HEK293 (cell line): Measurements from ENCODE around the gene KLHDC10.
A peak's percentile ranks its signal among the peaks of the same experiment; 100 is the strongest.

Source experiments
- CTCF ChIA-PET: fragments of 350-600 bp; formaldehyde crosslinking; extraction: SDS; loops from one replicate; lab custom pipeline; 2021; ENCODE audit warnings: antibody characterized with exemption; lab: Yijun Ruan, JAX
- POLR2A ChIA-PET: fragments of 300-600 bp; formaldehyde crosslinking; extraction: SDS; loops from one replicate; lab custom pipeline; 2020; ENCODE audit warnings: antibody characterized with exemption, inconsistent platforms; lab: Yijun Ruan, JAX
- H3K27ac ChIP-seq: fragments of 200-500 bp; sonication (Bioruptor generic); 2 replicates; pipeline ENCODE4 v1.5.1; 2014; ENCODE audit warnings: low read depth, low read length, control low read depth, inconsistent platforms; ENCODE audit errors: extremely low read depth
- H3K36me3 ChIP-seq, 2 experiments: fragments of 200-500 bp in 1 of 2; sonication (Bioruptor generic) in 1 of 2; 1 replicate in 1 of 2; 2 replicates in 1 of 2; pipeline ENCODE4 v1.5.1; 2014 to 2017; ENCODE audit warnings: inconsistent platforms in 2 of 2, low read length in 2 of 2; ENCODE audit not compliant: control insufficient read depth in 2 of 2, insufficient read depth in 1 of 2
- H3K4me1 ChIP-seq: fragments of 200-500 bp; sonication (Bioruptor generic); 2 replicates; pipeline ENCODE4 v1.5.1; 2014; ENCODE audit warnings: mild to moderate bottlenecking, low read length, inconsistent platforms; ENCODE audit not compliant: control insufficient read depth, insufficient read depth
- H3K4me3 ChIP-seq: 2 replicates; pipeline ENCODE4 v1.5.1; 2011; ENCODE audit warnings: low read depth, mild to moderate bottlenecking, control low read depth, low read length, moderate library complexity
- H3K9me3 ChIP-seq: fragments of 200-500 bp; sonication (Bioruptor generic); 2 replicates; pipeline ENCODE4 v1.5.1; 2014; ENCODE audit warnings: low read depth, low read length, inconsistent platforms; ENCODE audit not compliant: control insufficient read depth, insufficient read depth
- FEZF1 ChIP-seq: fragments of 450-650 bp; formaldehyde crosslinking; IDR thresholded peaks from 2 replicates; pipeline ENCODE4 v1.5.1; 2016; ENCODE audit warnings: missing biosample characterization, missing genetic modification characterization
- GLIS1 ChIP-seq: fragments of 450-650 bp; formaldehyde crosslinking; IDR thresholded peaks from 2 replicates; pipeline ENCODE4 v1.5.1; 2016; ENCODE audit warnings: missing biosample characterization, missing genetic modification characterization
- GLIS2 ChIP-seq: fragments of 450-650 bp; formaldehyde crosslinking; IDR thresholded peaks from 2 replicates; pipeline ENCODE4 v1.5.1; 2016; ENCODE audit warnings: missing biosample characterization, missing genetic modification characterization
- IKZF3 ChIP-seq: fragments of 450-650 bp; IDR thresholded peaks from 2 replicates; pipeline ENCODE4 v1.5.0; 2018; ENCODE audit warnings: missing biosample characterization, mild to moderate bottlenecking, missing genetic modification characterization, moderate library complexity
- KLF10 ChIP-seq: fragments of 450-650 bp; IDR thresholded peaks from 2 replicates; pipeline ENCODE4 v1.5.1; 2018; ENCODE audit warnings: missing biosample characterization, mild to moderate bottlenecking, missing genetic modification characterization
- MEIS1 ChIP-seq: sonication (generic); formaldehyde crosslinking; IDR thresholded peaks from 2 replicates; pipeline ENCODE4 v1.8.1; 2022; ENCODE audit warnings: missing genetic modification reagents, mild to moderate bottlenecking, borderline replicate concordance
- TCF7L2 ChIP-seq: IDR thresholded peaks from 2 replicates; pipeline ENCODE4 v1.6.1; 2011; ENCODE audit warnings: low read depth, mild to moderate bottlenecking, inconsistent platforms, low read length, moderate library complexity, borderline replicate concordance
- WT1 ChIP-seq: fragments of 450-650 bp; formaldehyde crosslinking; IDR thresholded peaks from 2 replicates; pipeline ENCODE4 v1.5.1; 2016; ENCODE audit warnings: missing biosample characterization, missing genetic modification characterization
- ZNF354C ChIP-seq: fragments of 450-650 bp; formaldehyde crosslinking; IDR thresholded peaks from 2 replicates; pipeline ENCODE4 v1.5.1; 2016; ENCODE audit warnings: missing biosample characterization, missing genetic modification characterization, low read depth, borderline replicate concordance
- ZNF366 ChIP-seq: fragments of 450-650 bp; formaldehyde crosslinking; conservative IDR thresholded peaks from 2 replicates; pipeline ENCODE4 v1.5.1; 2016; ENCODE audit warnings: missing biosample characterization, missing genetic modification characterization
- ZNF561 ChIP-seq: fragments of 450-650 bp; IDR thresholded peaks from 2 replicates; pipeline ENCODE4 v1.5.1; 2018; ENCODE audit warnings: missing biosample characterization, missing genetic modification characterization, borderline replicate concordance
- ZNF596 ChIP-seq: fragments of 450-650 bp; IDR thresholded peaks from 2 replicates; pipeline ENCODE4 v1.5.0; 2018; ENCODE audit warnings: missing biosample characterization, mild to moderate bottlenecking, missing genetic modification characterization, moderate library complexity
- ZNF664 ChIP-seq: fragments of 450-650 bp; formaldehyde crosslinking; IDR thresholded peaks from 2 replicates; pipeline ENCODE4 v1.5.1; 2016; ENCODE audit warnings: missing biosample characterization, missing genetic modification characterization
- ZNF843 ChIP-seq: fragments of 450-650 bp; formaldehyde crosslinking; IDR thresholded peaks from 2 replicates; pipeline ENCODE4 v1.5.1; 2016; ENCODE audit warnings: missing biosample characterization, missing genetic modification characterization
- TF ChIP-seq, protein P1 (sequence below): fragments of 450-650 bp; formaldehyde crosslinking; IDR thresholded peaks from 2 replicates; pipeline ENCODE4 v1.5.1; 2016; ENCODE audit warnings: missing biosample characterization, missing genetic modification characterization
- TF ChIP-seq, protein P2 (sequence below): fragments of 450-650 bp; formaldehyde crosslinking; IDR thresholded peaks from 2 replicates; pipeline ENCODE4 v1.5.1; 2017; ENCODE audit warnings: missing biosample characterization, missing genetic modification characterization
- TF ChIP-seq, protein P3 (sequence below): fragments of 450-650 bp; formaldehyde crosslinking; conservative IDR thresholded peaks from 2 replicates; pipeline ENCODE4 v1.5.1; 2016; ENCODE audit warnings: low read depth, missing biosample characterization, missing genetic modification characterization
- TF ChIP-seq, protein P4 (sequence below): fragments of 450-650 bp; formaldehyde crosslinking; IDR thresholded peaks from 2 replicates; pipeline ENCODE4 v1.5.1; 2016; ENCODE audit warnings: missing biosample characterization, missing genetic modification characterization
- TF ChIP-seq, protein P5 (sequence below): fragments of 450-650 bp; formaldehyde crosslinking; IDR thresholded peaks from 2 replicates; pipeline ENCODE4 v1.5.1; 2016; ENCODE audit warnings: missing biosample characterization, missing genetic modification characterization
- TF ChIP-seq, protein P6 (sequence below): fragments of 450-650 bp; formaldehyde crosslinking; IDR thresholded peaks from 2 replicates; pipeline ENCODE4 v1.5.1; 2016; ENCODE audit warnings: missing biosample characterization, missing genetic modification characterization

KLHDC10 gene

DNA sequence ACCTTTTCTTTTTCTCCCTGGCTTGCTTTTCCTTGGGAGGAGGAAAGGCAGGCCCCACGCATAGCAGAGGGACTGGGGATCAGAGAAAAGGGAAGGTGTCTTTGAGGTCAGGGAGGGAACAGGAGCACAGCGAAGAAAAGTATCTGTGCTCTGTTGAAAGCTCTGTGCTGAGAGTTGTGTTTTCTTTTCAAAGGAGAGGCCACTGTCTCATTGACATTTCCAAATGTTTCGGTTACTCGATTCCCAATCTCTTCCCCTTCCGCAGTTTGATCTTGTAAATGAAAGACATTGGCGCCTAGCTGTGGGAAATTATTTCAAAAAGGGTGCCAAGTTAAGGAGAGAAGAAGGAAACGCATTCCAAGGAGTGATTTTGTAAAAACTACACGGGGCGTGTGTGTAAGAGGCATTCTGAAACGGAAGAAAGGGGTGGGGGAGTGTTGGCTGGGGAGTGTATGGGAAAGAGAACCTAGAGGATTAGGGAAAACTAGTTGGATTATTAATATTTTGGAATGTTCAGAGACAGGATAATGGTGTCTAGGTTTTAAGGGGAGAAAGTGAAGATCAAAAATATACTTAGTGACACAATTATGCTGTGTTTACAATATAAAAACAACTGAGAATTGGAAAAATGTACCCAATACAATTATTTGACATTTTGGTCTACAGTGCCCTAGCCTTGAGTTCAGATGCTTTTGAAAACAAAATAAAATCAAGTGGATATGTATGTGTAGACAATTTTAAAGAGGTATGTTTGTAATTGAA is 708 bp downstream of the KLHDC10 start (continued):
- TF ChIP-seq ZNF366 (tag by site-specific recombination) = 0 out of 2 replicates have a peak, but pooled peaks have one; percentile 20

DNA sequence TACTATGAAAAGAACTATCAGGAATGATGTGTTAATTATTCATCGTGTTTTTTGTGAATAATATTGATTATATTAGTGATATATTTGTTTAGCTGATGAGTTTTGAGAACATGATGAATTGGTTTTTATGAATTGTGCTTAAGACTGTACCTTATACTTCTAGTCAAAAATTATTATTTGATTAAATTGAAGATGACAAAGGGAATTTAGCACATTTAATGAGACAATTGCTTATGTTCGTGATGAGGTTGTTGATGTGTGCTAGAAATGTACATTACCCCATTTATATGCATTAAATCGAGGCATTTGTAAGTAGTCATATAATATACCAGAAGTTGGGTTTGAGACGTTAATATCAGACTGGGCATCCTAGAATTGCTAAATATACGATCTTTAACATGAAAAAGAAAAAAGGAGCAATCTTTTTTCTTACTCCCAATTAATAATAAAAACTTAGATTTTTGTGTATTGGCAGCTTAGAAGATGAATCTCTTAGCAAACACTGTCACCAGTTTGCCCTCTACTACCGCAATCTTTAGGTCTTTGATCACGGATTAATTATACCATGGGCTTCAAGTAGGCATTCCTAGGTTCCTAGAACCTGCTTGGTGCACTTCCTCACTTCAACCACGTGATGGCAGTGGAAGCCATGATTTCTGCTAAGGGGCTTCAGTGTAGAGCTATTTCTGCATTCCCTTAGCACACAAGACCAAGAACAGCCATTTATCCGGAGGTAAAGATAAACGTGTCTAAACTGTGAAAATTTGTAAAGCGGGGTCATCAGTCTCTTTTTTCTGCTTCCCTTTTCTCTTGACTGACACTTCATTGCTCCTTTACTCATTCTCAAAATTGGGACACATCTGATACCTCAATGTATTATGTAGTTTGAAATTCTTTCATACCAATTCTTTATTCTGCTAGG is 1.6 kb downstream of the KLHDC10 start:
- H3K4me3 ChIP-seq = peak overlapping the region; percentile 90
- CTCF ChIA-PET = interaction anchor here (0.6 to 4.1 kb wide), 46 partner anchors 8 to 1481 kb away, joined by 3 to 24 read pairs (median 3); partner anchors contain the start of genes SSMEM1 and TMEM209
- H3K4me1 ChIP-seq = peaks cover 4% of the 10 kb centered on the region; the same call in 1 of the 2 replicates
- POLR2A ChIA-PET = interaction anchor here (1.1 kb wide), 1 partner anchor 133 kb away, joined by 3 read pairs; the partner anchor contains the start of gene TMEM209
- H3K27ac ChIP-seq = no peak overlapping the region
- no peaks in the 10 kb centered on the region; a peak in 1 of 3 replicates for H3K36me3 ChIP-seq
- no peaks in the 10 kb centered on the region for H3K9me3 ChIP-seq
- TF ChIP-seq TCF7L2 = no peak
- TF ChIP-seq, protein P1, sequence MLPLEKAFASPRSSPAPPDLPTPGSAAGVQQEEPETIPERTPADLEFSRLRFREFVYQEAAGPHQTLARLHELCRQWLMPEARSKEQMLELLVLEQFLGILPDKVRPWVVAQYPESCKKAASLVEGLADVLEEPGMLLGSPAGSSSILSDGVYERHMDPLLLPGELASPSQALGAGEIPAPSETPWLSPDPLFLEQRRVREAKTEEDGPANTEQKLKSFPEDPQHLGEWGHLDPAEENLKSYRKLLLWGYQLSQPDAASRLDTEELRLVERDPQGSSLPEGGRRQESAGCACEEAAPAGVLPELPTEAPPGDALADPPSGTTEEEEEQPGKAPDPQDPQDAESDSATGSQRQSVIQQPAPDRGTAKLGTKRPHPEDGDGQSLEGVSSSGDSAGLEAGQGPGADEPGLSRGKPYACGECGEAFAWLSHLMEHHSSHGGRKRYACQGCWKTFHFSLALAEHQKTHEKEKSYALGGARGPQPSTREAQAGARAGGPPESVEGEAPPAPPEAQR (tag by site-specific recombination) = no peak
- 0 out of 2 replicates have a peak, but pooled peaks have one; percentile 67 for TF ChIP-seq ZNF561 (tag by site-specific recombination)
- TF ChIP-seq, protein P2, sequence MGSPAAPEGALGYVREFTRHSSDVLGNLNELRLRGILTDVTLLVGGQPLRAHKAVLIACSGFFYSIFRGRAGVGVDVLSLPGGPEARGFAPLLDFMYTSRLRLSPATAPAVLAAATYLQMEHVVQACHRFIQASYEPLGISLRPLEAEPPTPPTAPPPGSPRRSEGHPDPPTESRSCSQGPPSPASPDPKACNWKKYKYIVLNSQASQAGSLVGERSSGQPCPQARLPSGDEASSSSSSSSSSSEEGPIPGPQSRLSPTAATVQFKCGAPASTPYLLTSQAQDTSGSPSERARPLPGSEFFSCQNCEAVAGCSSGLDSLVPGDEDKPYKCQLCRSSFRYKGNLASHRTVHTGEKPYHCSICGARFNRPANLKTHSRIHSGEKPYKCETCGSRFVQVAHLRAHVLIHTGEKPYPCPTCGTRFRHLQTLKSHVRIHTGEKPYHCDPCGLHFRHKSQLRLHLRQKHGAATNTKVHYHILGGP (tag by site-specific recombination) = no peak
- no peak for TF ChIP-seq KLF10 (tag by site-specific recombination)
- no peak for TF ChIP-seq ZNF596 (tag by site-specific recombination)
- TF ChIP-seq, protein P3, sequence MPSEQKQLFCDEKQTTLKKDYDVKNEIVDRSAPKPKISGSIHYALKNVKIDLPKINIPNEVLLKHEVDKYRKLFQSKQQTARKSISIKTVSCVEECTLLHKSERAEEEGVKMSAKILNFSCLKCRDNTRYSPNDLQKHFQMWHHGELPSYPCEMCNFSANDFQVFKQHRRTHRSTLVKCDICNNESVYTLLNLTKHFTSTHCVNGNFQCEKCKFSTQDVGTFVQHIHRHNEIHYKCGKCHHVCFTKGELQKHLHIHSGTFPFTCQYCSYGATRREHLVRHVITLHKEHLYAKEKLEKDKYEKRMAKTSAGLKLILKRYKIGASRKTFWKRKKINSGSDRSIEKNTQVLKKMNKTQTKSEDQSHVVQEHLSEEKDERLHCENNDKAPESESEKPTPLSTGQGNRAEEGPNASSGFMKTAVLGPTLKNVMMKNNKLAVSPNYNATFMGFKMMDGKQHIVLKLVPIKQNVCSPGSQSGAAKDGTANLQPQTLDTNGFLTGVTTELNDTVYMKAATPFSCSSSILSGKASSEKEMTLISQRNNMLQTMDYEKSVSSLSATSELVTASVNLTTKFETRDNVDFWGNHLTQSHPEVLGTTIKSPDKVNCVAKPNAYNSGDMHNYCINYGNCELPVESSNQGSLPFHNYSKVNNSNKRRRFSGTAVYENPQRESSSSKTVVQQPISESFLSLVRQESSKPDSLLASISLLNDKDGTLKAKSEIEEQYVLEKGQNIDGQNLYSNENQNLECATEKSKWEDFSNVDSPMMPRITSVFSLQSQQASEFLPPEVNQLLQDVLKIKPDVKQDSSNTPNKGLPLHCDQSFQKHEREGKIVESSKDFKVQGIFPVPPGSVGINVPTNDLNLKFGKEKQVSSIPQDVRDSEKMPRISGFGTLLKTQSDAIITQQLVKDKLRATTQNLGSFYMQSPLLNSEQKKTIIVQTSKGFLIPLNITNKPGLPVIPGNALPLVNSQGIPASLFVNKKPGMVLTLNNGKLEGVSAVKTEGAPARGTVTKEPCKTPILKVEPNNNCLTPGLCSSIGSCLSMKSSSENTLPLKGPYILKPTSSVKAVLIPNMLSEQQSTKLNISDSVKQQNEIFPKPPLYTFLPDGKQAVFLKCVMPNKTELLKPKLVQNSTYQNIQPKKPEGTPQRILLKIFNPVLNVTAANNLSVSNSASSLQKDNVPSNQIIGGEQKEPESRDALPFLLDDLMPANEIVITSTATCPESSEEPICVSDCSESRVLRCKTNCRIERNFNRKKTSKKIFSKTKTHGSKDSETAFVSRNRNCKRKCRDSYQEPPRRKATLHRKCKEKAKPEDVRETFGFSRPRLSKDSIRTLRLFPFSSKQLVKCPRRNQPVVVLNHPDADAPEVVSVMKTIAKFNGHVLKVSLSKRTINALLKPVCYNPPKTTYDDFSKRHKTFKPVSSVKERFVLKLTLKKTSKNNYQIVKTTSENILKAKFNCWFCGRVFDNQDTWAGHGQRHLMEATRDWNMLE = 0 out of 2 replicates have a peak, but pooled peaks have one; percentile 26
- TF ChIP-seq ZNF664 (tag by site-specific recombination) = no peak
- TF ChIP-seq, protein P4, sequence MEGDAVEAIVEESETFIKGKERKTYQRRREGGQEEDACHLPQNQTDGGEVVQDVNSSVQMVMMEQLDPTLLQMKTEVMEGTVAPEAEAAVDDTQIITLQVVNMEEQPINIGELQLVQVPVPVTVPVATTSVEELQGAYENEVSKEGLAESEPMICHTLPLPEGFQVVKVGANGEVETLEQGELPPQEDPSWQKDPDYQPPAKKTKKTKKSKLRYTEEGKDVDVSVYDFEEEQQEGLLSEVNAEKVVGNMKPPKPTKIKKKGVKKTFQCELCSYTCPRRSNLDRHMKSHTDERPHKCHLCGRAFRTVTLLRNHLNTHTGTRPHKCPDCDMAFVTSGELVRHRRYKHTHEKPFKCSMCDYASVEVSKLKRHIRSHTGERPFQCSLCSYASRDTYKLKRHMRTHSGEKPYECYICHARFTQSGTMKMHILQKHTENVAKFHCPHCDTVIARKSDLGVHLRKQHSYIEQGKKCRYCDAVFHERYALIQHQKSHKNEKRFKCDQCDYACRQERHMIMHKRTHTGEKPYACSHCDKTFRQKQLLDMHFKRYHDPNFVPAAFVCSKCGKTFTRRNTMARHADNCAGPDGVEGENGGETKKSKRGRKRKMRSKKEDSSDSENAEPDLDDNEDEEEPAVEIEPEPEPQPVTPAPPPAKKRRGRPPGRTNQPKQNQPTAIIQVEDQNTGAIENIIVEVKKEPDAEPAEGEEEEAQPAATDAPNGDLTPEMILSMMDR (tag by site-specific recombination) = peak; percentile 78
- TF ChIP-seq FEZF1 (tag by site-specific recombination) = no peak
- TF ChIP-seq GLIS1 (tag by site-specific recombination) = no peak
- no peak for TF ChIP-seq MEIS1
- no peak for TF ChIP-seq ZNF843
- TF ChIP-seq, protein P5, sequence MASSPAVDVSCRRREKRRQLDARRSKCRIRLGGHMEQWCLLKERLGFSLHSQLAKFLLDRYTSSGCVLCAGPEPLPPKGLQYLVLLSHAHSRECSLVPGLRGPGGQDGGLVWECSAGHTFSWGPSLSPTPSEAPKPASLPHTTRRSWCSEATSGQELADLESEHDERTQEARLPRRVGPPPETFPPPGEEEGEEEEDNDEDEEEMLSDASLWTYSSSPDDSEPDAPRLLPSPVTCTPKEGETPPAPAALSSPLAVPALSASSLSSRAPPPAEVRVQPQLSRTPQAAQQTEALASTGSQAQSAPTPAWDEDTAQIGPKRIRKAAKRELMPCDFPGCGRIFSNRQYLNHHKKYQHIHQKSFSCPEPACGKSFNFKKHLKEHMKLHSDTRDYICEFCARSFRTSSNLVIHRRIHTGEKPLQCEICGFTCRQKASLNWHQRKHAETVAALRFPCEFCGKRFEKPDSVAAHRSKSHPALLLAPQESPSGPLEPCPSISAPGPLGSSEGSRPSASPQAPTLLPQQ (tag by site-specific recombination) = no peak
- no peak for TF ChIP-seq IKZF3 (tag by site-specific recombination)
- TF ChIP-seq GLIS2 = no peak
- no peak for TF ChIP-seq WT1 (tag by site-specific recombination)
- TF ChIP-seq, protein P6, sequence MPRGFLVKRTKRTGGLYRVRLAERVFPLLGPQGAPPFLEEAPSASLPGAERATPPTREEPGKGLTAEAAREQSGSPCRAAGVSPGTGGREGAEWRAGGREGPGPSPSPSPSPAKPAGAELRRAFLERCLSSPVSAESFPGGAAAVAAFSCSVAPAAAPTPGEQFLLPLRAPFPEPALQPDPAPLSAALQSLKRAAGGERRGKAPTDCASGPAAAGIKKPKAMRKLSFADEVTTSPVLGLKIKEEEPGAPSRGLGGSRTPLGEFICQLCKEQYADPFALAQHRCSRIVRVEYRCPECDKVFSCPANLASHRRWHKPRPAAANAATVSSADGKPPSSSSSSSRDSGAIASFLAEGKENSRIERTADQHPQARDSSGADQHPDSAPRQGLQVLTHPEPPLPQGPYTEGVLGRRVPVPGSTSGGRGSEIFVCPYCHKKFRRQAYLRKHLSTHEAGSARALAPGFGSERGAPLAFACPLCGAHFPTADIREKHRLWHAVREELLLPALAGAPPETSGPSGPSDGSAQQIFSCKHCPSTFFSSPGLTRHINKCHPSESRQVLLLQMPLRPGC = peak; percentile 87
- no peak for TF ChIP-seq ZNF354C (tag by site-specific recombination)
